GM12873 (cell line): ENCODE measurements around the gene EVA1C.

Experiments used
- CTCF ChIP-seq: IDR thresholded peaks from 2 replicates; pipeline ENCODE4 v1.5.1; 2012; ENCODE audit warnings: low read depth, mild to moderate bottlenecking, moderate library complexity, low read length, control low read depth; ENCODE audit not compliant: insufficient read depth; ENCODE audit errors: missing control alignments

EVA1C gene

DNA sequence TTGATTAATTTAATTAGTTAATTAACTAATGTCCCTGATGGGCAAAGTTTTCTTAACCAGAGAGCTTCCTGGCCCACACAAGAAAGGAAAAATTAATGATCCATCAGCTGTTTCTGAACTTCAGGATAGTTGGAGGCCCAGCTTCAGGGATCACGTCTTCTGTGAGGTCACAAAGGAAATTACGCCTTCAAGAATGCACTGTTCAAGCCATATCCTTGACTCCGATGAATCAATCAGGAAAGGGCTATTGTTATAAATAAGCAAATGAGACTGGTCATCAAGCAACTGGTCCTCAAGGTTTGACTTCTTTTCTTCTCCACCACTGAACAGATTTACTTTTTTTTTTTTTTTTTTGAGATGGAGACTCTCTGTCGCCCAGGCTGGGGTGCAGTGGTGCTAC, 132.2 kb downstream of the EVA1C start:
- no peak for TF ChIP-seq CTCF

GRCh38 chr21:32545948-32546441, 133.5 kb downstream of the EVA1C start:
- TF ChIP-seq CTCF = no peak

GRCh38 chr21:32547018-32547417, 134.5 kb downstream of the EVA1C start:
- no peak for TF ChIP-seq CTCF

- no peak for TF ChIP-seq CTCF
Measured at GRCh38 chr21:32548978-32549377, 136.5 kb downstream of the EVA1C start.

DNA sequence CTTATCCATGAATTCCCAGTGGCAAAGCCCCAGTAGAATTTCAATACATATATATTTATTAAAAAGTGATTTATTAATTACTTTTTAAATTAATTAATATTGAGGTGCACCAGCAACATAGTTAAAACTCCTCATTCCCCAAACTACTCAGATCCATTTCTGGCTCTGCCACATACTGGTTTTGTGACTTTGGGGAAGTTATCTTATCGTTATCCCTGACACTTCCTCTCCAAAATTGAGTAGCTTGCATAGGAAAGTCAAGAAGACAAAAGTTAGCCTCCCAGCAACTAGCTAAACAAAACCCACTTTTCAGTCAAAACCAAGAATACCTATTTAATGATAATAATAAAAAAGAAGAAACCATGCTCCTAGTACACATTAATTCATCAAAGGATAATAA, 136.9 kb downstream of the EVA1C start:
- no peak for TF ChIP-seq CTCF

GRCh38 chr21:32549886-32550285, 137.4 kb downstream of the EVA1C start:
- no peak for TF ChIP-seq CTCF

- no peak for TF ChIP-seq CTCF
Measured at GRCh38 chr21:32554832-32555638, 142.5 kb downstream of the EVA1C start.
